HG03520 (cell line): Measurements from ENCODE around the gene RNF130.
A peak's percentile ranks its signal among the peaks of the same experiment; 100 is the strongest.

Experiments
- ATAC-seq: cut with Tn5 transposase; IDR thresholded peaks from one replicate; pipeline ENCODE4 v1.9.1; 2021; ENCODE audit warnings: mild to moderate bottlenecking, moderate library complexity; ENCODE audit not compliant: unreplicated experiment

Gene RNF130

GRCh38 chr5:180086816-180087399 is 15.3 kb upstream of the RNF130 start:
- ATAC-seq = no peak

DNA sequence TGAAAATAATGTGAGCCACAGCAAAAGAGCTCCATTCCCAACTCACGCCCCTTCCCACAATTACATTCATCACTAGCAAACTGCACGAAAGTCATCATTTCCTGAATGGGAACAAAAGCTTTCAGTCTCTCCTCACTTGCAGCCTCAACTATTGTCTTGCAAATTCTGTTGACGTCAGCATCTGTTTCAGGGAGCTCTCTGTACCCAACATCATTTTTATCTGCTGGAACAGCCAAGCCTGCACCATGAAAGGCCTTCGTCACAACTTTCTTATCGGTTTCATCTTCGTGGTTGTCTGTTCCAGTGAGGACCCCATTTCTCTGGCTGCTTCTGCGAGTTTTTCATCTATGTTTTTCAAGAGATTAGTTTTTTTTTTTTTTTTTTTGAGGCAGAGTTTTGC is 14.3 kb upstream of the RNF130 start:
- no peak for ATAC-seq

DNA sequence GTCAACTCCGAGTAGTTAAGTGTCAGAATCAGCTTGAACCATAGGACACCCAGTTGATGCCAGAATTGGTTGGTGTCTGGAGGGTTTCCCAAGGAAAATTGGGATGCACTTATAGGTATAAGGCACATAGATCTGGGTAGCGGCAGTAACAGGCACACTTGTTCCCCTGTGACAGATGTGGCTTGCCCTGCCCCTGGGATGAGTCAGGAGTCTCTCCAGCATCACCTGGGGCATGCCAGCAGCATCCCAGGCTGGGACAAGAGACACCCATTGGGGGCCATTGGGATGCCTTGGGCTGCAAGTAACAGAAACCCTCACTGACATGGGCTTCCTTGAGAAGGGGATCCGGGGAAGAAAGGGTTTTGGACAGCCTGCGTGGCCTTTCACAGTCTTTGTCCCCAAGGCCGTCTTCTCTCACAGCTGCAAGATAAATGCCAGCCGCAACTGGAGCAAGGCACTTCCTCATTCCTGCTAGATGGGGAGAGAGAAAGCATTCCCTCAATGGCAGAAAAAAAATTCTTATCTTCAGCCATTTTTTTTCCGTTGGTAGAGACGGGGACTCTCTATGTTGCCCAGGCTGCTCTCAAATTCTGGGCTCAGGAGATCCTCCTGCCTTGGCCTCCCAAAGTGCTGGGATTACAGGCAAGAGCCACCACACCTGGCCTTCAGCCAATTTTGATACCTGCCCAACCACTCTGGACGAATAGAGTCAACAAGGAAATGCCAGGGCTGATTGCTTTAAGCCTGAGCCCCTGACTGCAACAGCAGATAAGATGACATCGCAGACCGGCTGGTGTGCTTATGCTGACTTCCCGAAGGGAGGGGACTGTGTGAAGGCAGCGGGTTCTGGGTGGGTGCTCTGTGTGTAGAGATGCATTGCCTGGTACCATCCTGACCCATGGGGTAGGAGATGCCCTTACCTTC is 13.3 kb upstream of the RNF130 start:
- no peak for ATAC-seq

DNA sequence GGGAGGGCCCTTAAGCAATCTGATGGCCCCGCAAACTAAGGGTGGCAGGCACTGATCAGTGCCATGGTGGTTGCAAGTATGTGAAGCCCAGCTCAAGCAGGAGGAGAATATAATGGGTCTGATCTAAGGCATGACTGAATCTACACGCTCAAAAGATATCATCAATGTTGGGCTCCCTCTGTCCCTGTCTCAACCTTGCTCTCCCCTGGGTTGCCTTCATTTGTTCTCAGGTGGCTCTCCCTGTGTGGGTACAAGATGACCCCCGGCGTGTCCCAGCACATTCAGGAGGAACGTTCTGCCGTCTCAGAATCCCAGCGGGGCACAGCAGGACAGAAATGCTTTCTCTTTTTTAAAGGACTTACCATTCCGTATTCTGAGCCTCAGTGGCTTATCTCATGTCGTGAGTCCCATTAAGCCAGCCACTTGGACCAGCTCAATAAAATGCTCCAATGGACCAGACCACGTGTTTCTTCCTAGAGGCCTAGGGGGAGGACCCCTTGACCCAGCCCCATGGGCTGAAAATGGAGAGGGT is 12.0 kb upstream of the RNF130 start:
- ATAC-seq = no peak

- ATAC-seq = no peak
These were observed 11.3 kb upstream of the RNF130 start for GRCh38 chr5:180082633-180083420.

GRCh38 chr5:180081481-180081880 is 9.9 kb upstream of the RNF130 start:
- no peak for ATAC-seq

- no peak for ATAC-seq
These were observed 9.1 kb upstream of the RNF130 start for GRCh38 chr5:180080486-180081280.

DNA sequence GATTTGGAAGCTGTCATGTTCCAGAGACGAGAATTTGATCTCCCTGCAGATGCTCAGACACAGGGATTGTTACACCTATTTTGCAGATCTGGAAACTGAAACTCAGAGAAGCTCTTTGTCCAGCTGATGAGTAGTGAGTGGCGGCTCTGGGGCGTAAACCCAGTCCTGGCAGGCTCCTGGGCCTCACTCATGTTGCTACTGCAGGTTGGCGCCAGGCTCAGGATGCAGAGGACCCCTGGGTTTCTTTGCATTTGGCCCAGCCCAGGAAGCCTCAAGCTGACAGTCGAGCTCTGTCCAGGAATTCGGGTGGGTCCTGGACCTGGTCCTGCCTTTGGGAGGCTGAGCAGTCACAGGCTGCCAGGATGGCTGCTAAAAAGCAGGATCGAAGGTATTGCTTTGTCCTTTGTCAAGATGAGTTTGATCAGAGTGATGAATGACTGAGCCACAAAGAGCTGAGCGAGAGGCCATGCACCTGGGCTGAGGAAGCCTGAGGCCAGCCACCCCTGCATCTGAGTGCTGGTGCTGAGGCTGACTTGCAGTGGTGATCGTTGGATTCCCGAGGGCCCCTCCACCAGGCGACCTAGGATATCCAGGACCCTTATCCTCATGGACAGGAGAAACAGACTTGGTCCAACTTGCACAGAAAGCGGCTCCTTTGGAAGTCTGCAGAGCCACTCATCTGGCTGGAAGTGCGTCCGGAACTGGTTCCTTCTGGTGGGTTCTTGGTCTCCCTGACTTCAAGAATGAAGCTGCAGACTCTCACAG is 8.3 kb upstream of the RNF130 start:
- no peak for ATAC-seq

- ATAC-seq = no peak
These were observed 6.8 kb upstream of the RNF130 start for GRCh38 chr5:180078348-180078747.

DNA sequence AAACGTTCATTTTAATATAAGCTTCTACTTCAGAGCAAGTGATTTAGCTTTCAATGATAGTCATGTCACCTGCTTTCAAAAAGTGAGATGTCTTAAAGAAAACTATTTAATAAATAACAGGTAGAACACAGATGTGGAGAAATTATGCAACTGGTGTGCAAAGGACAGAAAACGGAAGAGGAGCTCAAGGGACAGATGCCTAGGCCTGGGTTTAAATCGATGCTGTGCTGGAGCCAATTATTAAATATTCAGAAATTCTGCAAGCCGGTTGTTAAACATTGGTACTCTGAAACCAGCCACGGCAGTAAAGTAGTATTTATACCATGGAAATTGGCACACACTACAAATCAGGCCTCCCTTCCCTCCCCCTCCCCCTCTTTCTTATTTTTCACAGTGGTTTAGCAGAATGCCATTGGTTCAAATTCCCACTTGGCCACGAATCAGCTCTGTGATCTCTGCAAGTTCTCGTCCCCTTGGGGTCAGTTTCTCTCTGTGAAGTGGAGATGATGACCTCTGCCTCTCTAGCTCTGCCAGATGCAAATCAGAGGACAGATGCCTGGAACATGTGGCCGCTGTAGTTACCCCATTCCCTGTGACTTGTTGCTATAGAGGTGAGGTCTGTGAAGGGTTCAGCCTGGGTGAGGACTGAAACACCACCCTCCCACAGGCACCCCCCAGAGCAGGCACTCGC is 6.2 kb upstream of the RNF130 start:
- ATAC-seq = no peak

DNA sequence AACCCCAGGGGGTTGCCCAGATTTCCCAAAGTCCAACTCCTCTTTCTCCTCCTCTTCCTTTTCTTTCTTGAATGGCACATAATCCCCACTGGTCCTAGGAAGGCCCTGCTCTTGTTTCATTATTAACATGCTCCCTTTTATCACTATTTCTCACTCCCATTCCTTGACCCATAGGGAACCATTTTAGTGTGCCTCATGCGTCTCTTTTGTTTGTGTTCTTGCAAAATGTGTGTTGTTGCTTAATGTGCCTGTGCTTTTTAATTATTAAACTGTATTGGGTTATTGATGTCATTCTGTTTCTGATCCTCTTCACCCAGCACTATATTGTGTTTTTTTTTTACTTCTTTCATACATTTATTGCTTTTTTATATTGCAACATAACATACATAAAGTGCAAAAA is 4.1 kb upstream of the RNF130 start:
- no peak for ATAC-seq

DNA sequence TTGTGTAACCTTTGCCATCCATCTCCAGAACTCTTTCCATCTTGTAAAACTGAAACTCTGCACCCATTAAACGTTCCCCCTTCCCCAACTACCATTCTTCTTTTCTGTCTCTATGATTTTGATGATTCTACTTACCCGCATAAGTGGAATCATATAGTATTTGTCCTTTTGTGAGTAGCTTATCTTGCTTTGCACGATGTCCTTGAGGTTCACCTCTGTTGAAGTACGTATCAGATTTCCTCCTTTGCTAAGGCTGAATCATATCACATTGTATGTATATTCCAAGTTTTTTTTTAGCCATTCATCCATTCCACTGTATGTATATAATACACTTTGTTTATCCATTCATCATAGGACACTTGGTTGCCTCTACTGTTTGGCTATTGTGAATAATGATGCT is 2.9 kb upstream of the RNF130 start:
- ATAC-seq = no peak

DNA sequence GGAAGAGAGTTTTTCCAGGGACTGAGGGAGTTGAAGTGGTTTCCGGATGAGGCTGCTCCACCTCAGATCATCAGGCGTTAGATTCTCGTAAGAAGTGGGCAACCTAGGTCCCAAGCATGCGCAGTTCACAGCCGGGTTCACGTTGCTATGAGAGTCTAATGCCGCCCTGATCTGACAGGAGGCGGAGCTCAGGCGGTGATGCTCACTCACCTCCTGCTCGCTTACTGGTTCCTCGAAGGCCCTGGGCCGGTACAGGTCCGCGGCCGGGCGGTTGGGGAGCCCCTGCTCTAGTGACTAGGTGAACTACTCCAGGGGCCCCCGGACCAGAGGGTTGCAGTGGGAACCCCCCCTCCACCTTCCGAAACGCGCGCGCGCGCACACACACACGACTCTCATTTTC is 997 bp upstream of the RNF130 start:
- ATAC-seq = no peak

DNA sequence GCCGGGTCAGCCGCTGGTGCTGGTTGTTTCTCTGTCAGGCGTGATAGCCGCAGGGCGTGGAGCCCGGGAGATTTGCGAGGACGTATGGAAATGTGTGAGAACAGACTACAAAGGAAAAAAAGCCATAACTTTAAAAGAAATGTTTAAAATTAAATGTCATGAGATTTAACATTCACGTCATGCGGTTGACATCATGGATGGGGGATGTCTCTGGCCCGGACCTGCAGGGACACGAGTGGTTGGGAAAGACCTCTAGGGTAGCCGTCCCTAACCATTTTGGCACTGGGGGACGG is 643 bp upstream of the RNF130 start:
- no peak for ATAC-seq

- peak; percentile 16 for ATAC-seq
These were observed 616 bp downstream of the RNF130 start for GRCh38 chr5:180070756-180071530.

- ATAC-seq = no peak
These were observed 1.8 kb downstream of the RNF130 start for GRCh38 chr5:180069589-180070247.

GRCh38 chr5:180068519-180069090 is 3.0 kb downstream of the RNF130 start:
- no peak for ATAC-seq

DNA sequence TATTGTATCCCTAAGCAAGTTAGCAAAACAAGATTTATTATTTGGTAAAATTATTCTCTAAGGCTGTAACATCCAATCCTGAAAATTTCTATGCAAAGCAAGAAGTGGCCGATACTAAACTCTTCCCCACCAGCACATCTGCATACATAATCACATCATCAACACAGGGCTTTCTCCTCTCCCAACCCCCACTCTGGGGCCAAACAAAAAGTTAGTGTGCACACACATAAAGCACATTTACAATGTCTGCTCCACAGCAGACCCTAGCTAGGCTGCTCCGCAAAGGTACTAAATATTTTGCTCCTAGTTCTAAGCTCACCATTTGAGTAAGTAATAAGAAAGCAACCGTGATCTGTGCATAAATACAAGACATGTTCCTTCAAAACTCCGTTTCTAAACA is 3.6 kb downstream of the RNF130 start:
- no peak for ATAC-seq
